SK-N-SH (cell line): ENCODE data around the gene MAP1B. TPM values are rescaled to one million over a fixed set of nuclear protein-coding genes. Genes with fewer than 3 reads are reported as not detected.
A peak's percentile ranks its signal among the peaks of the same experiment; 100 is the strongest.

Experiments used
- CTCF ChIA-PET: fragments of 300-600, 350-600 bp; formaldehyde crosslinking; extraction: SDS; loops from one replicate; lab custom pipeline; 2021; lab: Yijun Ruan, JAX
- POLR2A ChIA-PET: fragments of 350-600 bp; sonication (Branson Sonifier 250); formaldehyde crosslinking; extraction: SDS; loops from one replicate; lab custom pipeline; 2020; ENCODE audit warnings: antibody characterized with exemption, inconsistent platforms; lab: Yijun Ruan, JAX
- DNase-seq: peaks from one replicate; pipeline ENCODE4 v3.0.0; 2012
- H2AFZ ChIP-seq: fragments of 200-600 bp; sonication (generic); 2 replicates; pipeline ENCODE4 v1.8.1; 2016; ENCODE audit warnings: antibody characterized with exemption, mild to moderate bottlenecking, low read depth
- H3F3A ChIP-seq: fragments of 200-600 bp; sonication (generic); replicated peaks from 2 replicates; pipeline ENCODE3; 2016; ENCODE audit warnings: antibody characterized with exemption, mild to moderate bottlenecking; ENCODE audit not compliant: insufficient read depth
- H3K27ac ChIP-seq, 2 experiments: fragments of 200-500 bp in 1 of 2; fragments of 200-600 bp in 1 of 2; sonication (Bioruptor generic) in 1 of 2; sonication (generic), shearing (Covaris generic) in 1 of 2; 2 replicates each; pipeline versions ENCODE4 v1.5.1 to v1.6.1; 2014 to 2016; ENCODE audit warnings: low read depth in 2 of 2, inconsistent platforms in 1 of 2, low read length in 1 of 2, mild to moderate bottlenecking in 1 of 2, mixed read lengths in 1 of 2
- H3K27me3 ChIP-seq: fragments of 200-600 bp; sonication (generic), shearing (Covaris generic); 2 replicates; pipeline ENCODE4 v1.6.1; 2016; ENCODE audit warnings: mixed run types; ENCODE audit not compliant: insufficient read depth
- H3K36me3 ChIP-seq, 2 experiments: fragments of 200-500 bp in 1 of 2; fragments of 200-600 bp in 1 of 2; sonication (Bioruptor generic) in 1 of 2; sonication (generic) in 1 of 2; replicated peaks in 1 of 2; 2 replicates each; pipeline versions ENCODE3 to v1.5.1; 2014 to 2016; ENCODE audit warnings: low read length in 1 of 2, mild to moderate bottlenecking in 1 of 2; ENCODE audit not compliant: insufficient read depth in 2 of 2, control insufficient read depth in 1 of 2
- H3K4me1 ChIP-seq, 2 experiments: fragments of 200-500 bp in 1 of 2; fragments of 200-600 bp in 1 of 2; sonication (Bioruptor generic) in 1 of 2; sonication (generic), shearing (Covaris generic) in 1 of 2; 2 replicates each; pipeline versions ENCODE4 v1.5.1 to v1.6.1; 2014 to 2016; ENCODE audit warnings: low read depth in 1 of 2, low read length in 1 of 2, mixed run types in 1 of 2; ENCODE audit not compliant: insufficient read depth in 2 of 2, control insufficient read depth in 1 of 2
- H3K4me2 ChIP-seq: fragments of 200-600 bp; sonication (generic), shearing (Covaris generic); 2 replicates; pipeline ENCODE4 v1.6.1; 2017; ENCODE audit warnings: mixed run types
- H3K4me3 ChIP-seq, 2 experiments: fragments of 200-500 bp in 1 of 2; fragments of 200-600 bp in 1 of 2; sonication (Bioruptor generic) in 1 of 2; sonication (generic), shearing (Covaris generic) in 1 of 2; 2 replicates each; pipeline versions ENCODE4 v1.5.1 to v1.8.1; 2014 to 2016; ENCODE audit warnings: low read depth in 2 of 2, inconsistent platforms in 1 of 2, low read length in 1 of 2, mild to moderate bottlenecking in 1 of 2, mixed read lengths in 1 of 2, moderate library complexity in 1 of 2
- H3K79me2 ChIP-seq: fragments of 200-600 bp; sonication (generic); 2 replicates; pipeline ENCODE4 v1.8.1; 2017; ENCODE audit warnings: mild to moderate bottlenecking; ENCODE audit not compliant: insufficient read depth
- H3K9ac ChIP-seq: fragments of 200-600 bp; sonication (generic); 2 replicates; pipeline ENCODE4 v1.6.1; 2017; ENCODE audit warnings: mixed run types
- H3K9me2 ChIP-seq: fragments of 200-600 bp; sonication (generic); 2 replicates; pipeline ENCODE4 v1.6.1; 2017; ENCODE audit warnings: mixed run types
- H3K9me3 ChIP-seq: fragments of 200-600 bp; sonication (generic); 2 replicates; pipeline ENCODE4 v1.6.1; 2017; ENCODE audit warnings: mixed run types, mild to moderate bottlenecking, moderate library complexity
- H4K20me1 ChIP-seq: fragments of 200-600 bp; sonication (generic); 2 replicates; pipeline ENCODE4 v1.6.1; 2017; ENCODE audit warnings: mild to moderate bottlenecking, mixed run types; ENCODE audit not compliant: insufficient read depth
- CHD2 ChIP-seq: fragments of 150-350 bp; IDR thresholded peaks from 2 replicates; pipeline ENCODE4 v1.6.1; 2018; ENCODE audit warnings: low read length; ENCODE audit not compliant: partially characterized antibody
- ELF1 ChIP-seq: IDR thresholded peaks from 2 replicates; pipeline ENCODE4 v1.4.0; 2012
- EP300 ChIP-seq, 2 experiments: IDR thresholded peaks; 2 replicates each; pipeline versions ENCODE4 v1.4.0 to v1.6.1; 2012; ENCODE audit warnings: borderline replicate concordance in 1 of 2, low read depth in 1 of 2, low read length in 1 of 2
- FOSL2 ChIP-seq: IDR thresholded peaks from 2 replicates; pipeline ENCODE4 v1.4.0; 2012; ENCODE audit warnings: low read depth, mild to moderate bottlenecking, moderate library complexity, borderline replicate concordance
- FOXM1 ChIP-seq: IDR thresholded peaks from 2 replicates; pipeline ENCODE4 v1.4.0; 2012; ENCODE audit warnings: low read depth, mild to moderate bottlenecking
- GABPA ChIP-seq: IDR thresholded peaks from 2 replicates; pipeline ENCODE4 v1.4.0; 2012; ENCODE audit warnings: low read depth, mild to moderate bottlenecking
- IRF3 ChIP-seq: fragments of 150-350 bp; IDR thresholded peaks from 2 replicates; pipeline ENCODE4 v1.6.1; 2016; ENCODE audit warnings: mild to moderate bottlenecking, low read depth, low read length
- JUND ChIP-seq: IDR thresholded peaks from 2 replicates; pipeline ENCODE4 v1.4.0; 2012
- MAX ChIP-seq: IDR thresholded peaks from 2 replicates; pipeline ENCODE4 v1.4.0; 2012; ENCODE audit warnings: low read depth
- MEF2A ChIP-seq: IDR thresholded peaks from 2 replicates; pipeline ENCODE4 v1.4.0; 2012; ENCODE audit warnings: low read depth, borderline replicate concordance
- MXI1 ChIP-seq: IDR thresholded peaks from 2 replicates; pipeline ENCODE4 v1.6.1; 2012; ENCODE audit warnings: mild to moderate bottlenecking, low read depth, low read length, improper control_type of control experiment
- NRF1 ChIP-seq: IDR thresholded peaks from 2 replicates; pipeline ENCODE4 v1.6.1; 2012; ENCODE audit warnings: low read depth, mild to moderate bottlenecking, low read length
- PBX3 ChIP-seq: IDR thresholded peaks from 2 replicates; pipeline ENCODE4; 2012
- RXRA ChIP-seq: IDR thresholded peaks from 2 replicates; pipeline ENCODE4 v1.4.0; 2012; ENCODE audit warnings: low read depth, mild to moderate bottlenecking, borderline replicate concordance
- SMC3 ChIP-seq: IDR thresholded peaks from 2 replicates; pipeline ENCODE4 v1.6.1; 2012; ENCODE audit warnings: low read depth, low read length, improper control_type of control experiment
- TAF1 ChIP-seq: IDR thresholded peaks from 2 replicates; pipeline ENCODE4 v1.6.1; 2012; ENCODE audit warnings: low read depth, mild to moderate bottlenecking, low read length, moderate library complexity, borderline replicate concordance
- TEAD4 ChIP-seq: IDR thresholded peaks from 2 replicates; pipeline ENCODE4 v1.4.0; 2012; ENCODE audit warnings: mild to moderate bottlenecking, borderline replicate concordance; ENCODE audit not compliant: insufficient read depth
- WGBS: methylation state at CpG from one replicate; pipeline ENCODE4 v1.1.6; 2017; ENCODE audit warnings: low lambda C conversion rate; 5-methylcytosine and 5-hydroxymethylcytosine counted together
- polyA plus RNA-seq, 3 experiments: library from polyadenylated mRNA; depleted of rRNA; stranded (reverse); fragments of >200 nt; gene quantifications; 2 replicates each; pipeline ENCODE4 v1.2.3, GENCODE V29; 2012

MAP1B gene
- polyA plus RNA-seq, 1 of the 3 experiments (the other 2 are of a cell fraction) = 47.5 TPM

- Histone ChIP-seq H3K4me3 (peak overlapping the region; percentile 83 to 97; a peak in 3 of 4 replicates), H3K4me2 (peak overlapping the region; percentile 91), H3K27ac (peak overlapping the region; percentile 78 to 97; a peak in 3 of 4 replicates), H4K20me1 (peaks cover 83% of the 10 kb centered on the region), H3K79me2 (peaks cover 100% of the 10 kb centered on the region), H3K9me2 (no peaks in the 10 kb centered on the region), H3K36me3 (peaks cover 75 to 86% of the 10 kb centered on the region in 2 experiments), H3K27me3 (no peaks in the 10 kb centered on the region), H3K9me3 (no peaks in the 10 kb centered on the region), H3K9ac (peak overlapping the region; percentile 94), H3K4me1 (peaks cover 13 to 39% of the 10 kb centered on the region in 2 experiments), H3F3A (peaks cover 36% of the 10 kb centered on the region), H2AFZ (no peak overlapping the region)
- 100% methylated on average over 1 of the region's 1 CpG for WGBS
- ChIA-PET POLR2A (no interaction called here), CTCF (interaction anchor here (0.6 to 5.0 kb wide), 5 partner anchors 13 to 329 kb away, joined by 3 to 26 read pairs (median 4); no protein-coding TSS in a partner anchor)
- TF ChIP-seq JUND (no peak), MEF2A (no peak), SMC3 (no peak), MXI1 (no peak), TAF1 (no peak), IRF3 (no peak), TEAD4 (no peak), RXRA (no peak), FOSL2 (no peak), FOXM1 (no peak), EP300 (IDR thresholded peaks at IDR 0.05; ENCODE audit: borderline replicate concordance in 1 of 2, low read depth in 1 of 2, low read length in 1 of 2) (no peak)
- DNase-seq = no peak
Measured at GRCh38 chr5:72112389-72112788, 5.1 kb downstream of the MAP1B start.

- Histone ChIP-seq H4K20me1 (peaks cover 100% of the 10 kb centered on the region), H3K9me2 (no peaks in the 10 kb centered on the region), H3K4me2 (0 out of 2 replicates have a peak overlapping the region, but pooled peaks have one; percentile 7), H3F3A (peaks cover 47% of the 10 kb centered on the region), H3K9ac (no peak overlapping the region), H3K27ac (peak overlapping the region in 1 of 2 experiments; percentile 36; a peak in 2 of 4 replicates), H2AFZ (no peak overlapping the region), H3K79me2 (peaks cover 100% of the 10 kb centered on the region), H3K9me3 (no peaks in the 10 kb centered on the region), H3K27me3 (no peaks in the 10 kb centered on the region), H3K36me3 (peaks cover 95 to 96% of the 10 kb centered on the region in 2 experiments), H3K4me3 (no peak overlapping the region), H3K4me1 (peaks cover 13 to 36% of the 10 kb centered on the region in 2 experiments)
- ChIA-PET POLR2A (no interaction called here), CTCF (interaction anchor here (1.1 to 1.2 kb wide), 2 partner anchors 11 to 18 kb away, joined by 3 to 6 read pairs; no protein-coding TSS in a partner anchor)
- 96% methylated on average over 2 of the region's 2 CpGs for WGBS
- no peak for DNase-seq
- TF ChIP-seq SMC3 (no peak), IRF3 (no peak), GABPA (no peak), NRF1 (no peak), ELF1 (no peak), CHD2 (no peak), PBX3 (no peak), MAX (no peak)
Measured at GRCh38 chr5:72114629-72115028, 7.4 kb downstream of the MAP1B start.
